ENCODE measurements around the gene TMEM8B. TPM values are rescaled to one million over a fixed set of nuclear protein-coding genes. Genes with fewer than 3 reads are reported as not detected.

TMEM8B gene
- total and polyA plus RNA-seq, 2 experiments from 2014 or later, result 17.0 to 17.9 TPM

- no peaks in the 10 kb centered on the region for H3K9me3 ChIP-seq (ENCODE audit: low read depth)
- H3K36me3 ChIP-seq, result peaks cover 1% of the 10 kb centered on the region
- H3K27me3 ChIP-seq, result no peaks in the 10 kb centered on the region
- peaks cover 8% of the 10 kb centered on the region for H3K4me1 ChIP-seq (ENCODE audit: low read depth)
- no peak for DNase-seq (ENCODE audit: low read depth in 1 of 2, low spot score in 1 of 2)
- H3K27ac ChIP-seq, result no peak overlapping the region
- TF ChIP-seq CTCF (IDR thresholded peaks at IDR 0.05; ENCODE audit: low read depth, low read length), result no peak
- no peak overlapping the region for H3K4me3 ChIP-seq
Measured at GRCh38 chr9:35852267-35852815, 23.3 kb downstream of the TMEM8B start.

- no peaks in the 10 kb centered on the region for H3K9me3 ChIP-seq (ENCODE audit: low read depth)
Measured at GRCh38 chr9:35852876-35853865, 24.1 kb downstream of the TMEM8B start.

GRCh38 chr9:35854091-35854762, 25.2 kb downstream of the TMEM8B start:
- Histone ChIP-seq H3K27me3 (no peaks in the 10 kb centered on the region), H3K4me3 (no peak overlapping the region), H3K4me1 (ENCODE audit: low read depth) (no peaks in the 10 kb centered on the region), H3K9me3 (ENCODE audit: low read depth) (no peaks in the 10 kb centered on the region), H3K27ac (no peak overlapping the region), H3K36me3 (no peaks in the 10 kb centered on the region)
- no peak for TF ChIP-seq CTCF (IDR thresholded peaks at IDR 0.05; ENCODE audit: low read depth, low read length)
- DNase-seq (ENCODE audit: low read depth in 1 of 2, low spot score in 1 of 2), result no peak

More at GRCh38 chr9:35852876-35853865, 24.1 kb downstream of the TMEM8B start:
- no peaks in the 10 kb centered on the region for H3K36me3 ChIP-seq
- H3K27me3 ChIP-seq, result no peaks in the 10 kb centered on the region
- H3K27ac ChIP-seq, result no peak overlapping the region
- no peak overlapping the region for H3K4me3 ChIP-seq
- TF ChIP-seq CTCF (IDR thresholded peaks at IDR 0.05; ENCODE audit: low read depth, low read length), result no peak
- peaks cover 3% of the 10 kb centered on the region for H3K4me1 ChIP-seq (ENCODE audit: low read depth)
- DNase-seq (ENCODE audit: low read depth in 1 of 2, low spot score in 1 of 2), result no peak

- TF ChIP-seq CTCF (IDR thresholded peaks at IDR 0.05; ENCODE audit: low read depth, low read length), result no peak
- no peaks in the 10 kb centered on the region for H3K36me3 ChIP-seq
- no peak for DNase-seq (ENCODE audit: low read depth in 1 of 2, low spot score in 1 of 2)
- no peak overlapping the region for H3K4me3 ChIP-seq
- H3K9me3 ChIP-seq (ENCODE audit: low read depth), result no peaks in the 10 kb centered on the region
- no peaks in the 10 kb centered on the region for H3K4me1 ChIP-seq (ENCODE audit: low read depth)
- H3K27ac ChIP-seq, result no peak overlapping the region
- H3K27me3 ChIP-seq, result no peaks in the 10 kb centered on the region
Measured at GRCh38 chr9:35856206-35856605, 27.2 kb downstream of the TMEM8B start.

- Histone ChIP-seq H3K4me1 (ENCODE audit: low read depth) (no peaks in the 10 kb centered on the region), H3K9me3 (ENCODE audit: low read depth) (no peaks in the 10 kb centered on the region), H3K27me3 (no peaks in the 10 kb centered on the region), H3K4me3 (no peak overlapping the region), H3K36me3 (no peaks in the 10 kb centered on the region), H3K27ac (no peak overlapping the region)
- no peak for TF ChIP-seq CTCF (IDR thresholded peaks at IDR 0.05; ENCODE audit: low read depth, low read length)
- DNase-seq (ENCODE audit: low read depth in 1 of 2, low spot score in 1 of 2), result no peak
Measured at GRCh38 chr9:35856882-35857281, 27.9 kb downstream of the TMEM8B start.
